Prostate gland (tissue), 2 donors: Measurements from ENCODE around the gene ACLY.

ENCODE experiments used
- POLR2A ChIP-seq: fragments of 450-650 bp; IDR thresholded peaks from one replicate; pipeline ENCODE4 v1.6.1; 2016; ENCODE audit warnings: antibody characterized with exemption, mild to moderate bottlenecking
- TF ChIP-seq, protein P1 (sequence below), 4 experiments: fragments of 200-600 bp in 2 of 4; fragments of 450-650 bp in 2 of 4; sonication (generic) in 2 of 4; IDR thresholded peaks; 1 replicate in 3 of 4; 2 replicates in 1 of 4; pipeline ENCODE4 v1.5.1; 2016 to 2019; ENCODE audit warnings: antibody characterized with exemption in 4 of 4, mild to moderate bottlenecking in 2 of 4, moderate library complexity in 2 of 4

DNA sequence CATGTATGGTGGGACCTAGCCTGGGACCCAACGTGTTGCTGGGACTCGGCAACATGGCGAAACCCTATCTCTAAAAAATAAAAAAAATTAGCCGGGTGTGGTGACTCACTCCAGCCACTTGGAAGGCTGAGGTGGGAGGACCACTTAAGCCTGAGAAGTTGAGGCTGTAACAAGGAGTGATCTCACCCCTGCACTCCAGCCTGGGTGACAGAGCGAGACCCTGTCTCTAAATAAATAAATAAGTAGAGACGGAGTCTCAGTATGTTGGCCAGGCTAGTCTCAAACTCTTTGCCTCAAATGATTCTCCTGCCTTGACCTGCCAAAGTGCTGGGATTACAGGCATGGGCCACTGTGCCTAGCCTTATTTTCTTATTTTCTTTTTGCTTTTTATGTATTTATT, 37.8 kb upstream of the ACLY start:
- TF ChIP-seq, protein P1, sequence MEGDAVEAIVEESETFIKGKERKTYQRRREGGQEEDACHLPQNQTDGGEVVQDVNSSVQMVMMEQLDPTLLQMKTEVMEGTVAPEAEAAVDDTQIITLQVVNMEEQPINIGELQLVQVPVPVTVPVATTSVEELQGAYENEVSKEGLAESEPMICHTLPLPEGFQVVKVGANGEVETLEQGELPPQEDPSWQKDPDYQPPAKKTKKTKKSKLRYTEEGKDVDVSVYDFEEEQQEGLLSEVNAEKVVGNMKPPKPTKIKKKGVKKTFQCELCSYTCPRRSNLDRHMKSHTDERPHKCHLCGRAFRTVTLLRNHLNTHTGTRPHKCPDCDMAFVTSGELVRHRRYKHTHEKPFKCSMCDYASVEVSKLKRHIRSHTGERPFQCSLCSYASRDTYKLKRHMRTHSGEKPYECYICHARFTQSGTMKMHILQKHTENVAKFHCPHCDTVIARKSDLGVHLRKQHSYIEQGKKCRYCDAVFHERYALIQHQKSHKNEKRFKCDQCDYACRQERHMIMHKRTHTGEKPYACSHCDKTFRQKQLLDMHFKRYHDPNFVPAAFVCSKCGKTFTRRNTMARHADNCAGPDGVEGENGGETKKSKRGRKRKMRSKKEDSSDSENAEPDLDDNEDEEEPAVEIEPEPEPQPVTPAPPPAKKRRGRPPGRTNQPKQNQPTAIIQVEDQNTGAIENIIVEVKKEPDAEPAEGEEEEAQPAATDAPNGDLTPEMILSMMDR (IDR thresholded peaks at IDR 0.05) = no peak
- TF ChIP-seq POLR2A = no peak
